Measurements from ENCODE around the gene LAMB1. TPM values are rescaled to one million over a fixed set of nuclear protein-coding genes. Genes with fewer than 3 reads are reported as not detected.
"Not testable (repeated sequence)": the region's sequence is repeated elsewhere in the genome, so short reads cannot be mapped to it uniquely, and the experiment has no call there.

Gene LAMB1
- polyA plus RNA-seq, 1 donor from 2014 or later, result 7.6 TPM

DNA sequence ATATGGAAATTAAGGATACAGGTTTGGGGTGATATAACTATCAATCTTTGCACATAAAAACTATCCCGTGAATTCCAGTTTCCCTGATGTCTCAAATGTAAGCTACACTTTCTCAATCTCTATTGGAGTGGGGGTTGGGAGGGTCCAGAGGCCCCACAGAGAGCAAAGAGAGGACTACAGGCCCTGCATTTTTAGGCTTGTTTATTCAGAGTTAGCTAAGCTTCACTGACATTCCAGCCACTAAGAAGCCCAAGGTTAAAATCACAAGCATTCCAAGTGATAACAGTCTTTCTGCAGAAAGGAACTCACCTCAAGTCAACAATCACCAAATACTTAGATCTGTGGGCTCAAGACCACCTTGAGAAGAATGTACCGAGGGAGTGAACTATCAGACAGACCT lies 31.6 kb upstream of the LAMB1 start:
- no peak overlapping the region for H3K4me3 ChIP-seq (ENCODE audit: low read length)
- TF ChIP-seq SMC3 (conservative IDR thresholded peaks at IDR 0.05; ENCODE audit: poor library complexity), result no peak
- TF ChIP-seq TAF1 (IDR thresholded peaks at IDR 0.05; ENCODE audit: low read depth), result no peak
- TF ChIP-seq, protein P1, sequence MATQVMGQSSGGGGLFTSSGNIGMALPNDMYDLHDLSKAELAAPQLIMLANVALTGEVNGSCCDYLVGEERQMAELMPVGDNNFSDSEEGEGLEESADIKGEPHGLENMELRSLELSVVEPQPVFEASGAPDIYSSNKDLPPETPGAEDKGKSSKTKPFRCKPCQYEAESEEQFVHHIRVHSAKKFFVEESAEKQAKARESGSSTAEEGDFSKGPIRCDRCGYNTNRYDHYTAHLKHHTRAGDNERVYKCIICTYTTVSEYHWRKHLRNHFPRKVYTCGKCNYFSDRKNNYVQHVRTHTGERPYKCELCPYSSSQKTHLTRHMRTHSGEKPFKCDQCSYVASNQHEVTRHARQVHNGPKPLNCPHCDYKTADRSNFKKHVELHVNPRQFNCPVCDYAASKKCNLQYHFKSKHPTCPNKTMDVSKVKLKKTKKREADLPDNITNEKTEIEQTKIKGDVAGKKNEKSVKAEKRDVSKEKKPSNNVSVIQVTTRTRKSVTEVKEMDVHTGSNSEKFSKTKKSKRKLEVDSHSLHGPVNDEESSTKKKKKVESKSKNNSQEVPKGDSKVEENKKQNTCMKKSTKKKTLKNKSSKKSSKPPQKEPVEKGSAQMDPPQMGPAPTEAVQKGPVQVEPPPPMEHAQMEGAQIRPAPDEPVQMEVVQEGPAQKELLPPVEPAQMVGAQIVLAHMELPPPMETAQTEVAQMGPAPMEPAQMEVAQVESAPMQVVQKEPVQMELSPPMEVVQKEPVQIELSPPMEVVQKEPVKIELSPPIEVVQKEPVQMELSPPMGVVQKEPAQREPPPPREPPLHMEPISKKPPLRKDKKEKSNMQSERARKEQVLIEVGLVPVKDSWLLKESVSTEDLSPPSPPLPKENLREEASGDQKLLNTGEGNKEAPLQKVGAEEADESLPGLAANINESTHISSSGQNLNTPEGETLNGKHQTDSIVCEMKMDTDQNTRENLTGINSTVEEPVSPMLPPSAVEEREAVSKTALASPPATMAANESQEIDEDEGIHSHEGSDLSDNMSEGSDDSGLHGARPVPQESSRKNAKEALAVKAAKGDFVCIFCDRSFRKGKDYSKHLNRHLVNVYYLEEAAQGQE (IDR thresholded peaks at IDR 0.05; ENCODE audit: borderline replicate concordance), result no peak
- no peak for TF ChIP-seq EZH2 (IDR thresholded peaks at IDR 0.05; ENCODE audit: borderline replicate concordance, insufficient read depth, low read length, poor library complexity, severe bottlenecking)
- no peak for TF ChIP-seq RAD21 (conservative IDR thresholded peaks at IDR 0.05)
- no peak for TF ChIP-seq MXI1 (conservative IDR thresholded peaks at IDR 0.05; ENCODE audit: poor library complexity, severe bottlenecking)
- TF ChIP-seq POLR2AphosphoS5 (IDR thresholded peaks at IDR 0.05), result no peak
- TF ChIP-seq, protein P2, sequence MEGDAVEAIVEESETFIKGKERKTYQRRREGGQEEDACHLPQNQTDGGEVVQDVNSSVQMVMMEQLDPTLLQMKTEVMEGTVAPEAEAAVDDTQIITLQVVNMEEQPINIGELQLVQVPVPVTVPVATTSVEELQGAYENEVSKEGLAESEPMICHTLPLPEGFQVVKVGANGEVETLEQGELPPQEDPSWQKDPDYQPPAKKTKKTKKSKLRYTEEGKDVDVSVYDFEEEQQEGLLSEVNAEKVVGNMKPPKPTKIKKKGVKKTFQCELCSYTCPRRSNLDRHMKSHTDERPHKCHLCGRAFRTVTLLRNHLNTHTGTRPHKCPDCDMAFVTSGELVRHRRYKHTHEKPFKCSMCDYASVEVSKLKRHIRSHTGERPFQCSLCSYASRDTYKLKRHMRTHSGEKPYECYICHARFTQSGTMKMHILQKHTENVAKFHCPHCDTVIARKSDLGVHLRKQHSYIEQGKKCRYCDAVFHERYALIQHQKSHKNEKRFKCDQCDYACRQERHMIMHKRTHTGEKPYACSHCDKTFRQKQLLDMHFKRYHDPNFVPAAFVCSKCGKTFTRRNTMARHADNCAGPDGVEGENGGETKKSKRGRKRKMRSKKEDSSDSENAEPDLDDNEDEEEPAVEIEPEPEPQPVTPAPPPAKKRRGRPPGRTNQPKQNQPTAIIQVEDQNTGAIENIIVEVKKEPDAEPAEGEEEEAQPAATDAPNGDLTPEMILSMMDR (IDR thresholded peaks at IDR 0.05; ENCODE audit: poor library complexity, severe bottlenecking), result no peak
- no peaks in the 10 kb centered on the region for H3F3A ChIP-seq (ENCODE audit: insufficient read depth, low read length, poor library complexity, severe bottlenecking)
- H3K4me2 ChIP-seq (ENCODE audit: low read length), result no peak overlapping the region
- H3K9me3 ChIP-seq (ENCODE audit: low read length), result no peaks in the 10 kb centered on the region
- H3K36me3 ChIP-seq (ENCODE audit: insufficient read depth, low read length), result no peaks in the 10 kb centered on the region
- H3K79me2 ChIP-seq (replicated peaks; ENCODE audit: insufficient read depth, low read length), result no peaks in the 10 kb centered on the region
- no peaks in the 10 kb centered on the region for H4K20me1 ChIP-seq (ENCODE audit: insufficient read depth)
- no peak overlapping the region for H3K27ac ChIP-seq (ENCODE audit: low read length)
- no peak overlapping the region for H3K9ac ChIP-seq (ENCODE audit: low read length)
- no peaks in the 10 kb centered on the region for H3K27me3 ChIP-seq (ENCODE audit: insufficient read depth, low read depth, low read length)
- H3K9me2 ChIP-seq (ENCODE audit: insufficient read depth, low read length), result no peaks in the 10 kb centered on the region
- H2AFZ ChIP-seq (ENCODE audit: low read depth, low read length), result no peak overlapping the region

GRCh38 chr7:108033776-108034497 lies 31.0 kb upstream of the LAMB1 start:
- Histone ChIP-seq H3K9me2 (ENCODE audit: insufficient read depth, low read length) (no peaks in the 10 kb centered on the region), H3K4me3 (ENCODE audit: low read length) (no peak overlapping the region), H3K4me2 (ENCODE audit: low read length) (no peak overlapping the region), H3K79me2 (replicated peaks; ENCODE audit: insufficient read depth, low read length) (no peaks in the 10 kb centered on the region), H3K36me3 (ENCODE audit: insufficient read depth, low read length) (no peaks in the 10 kb centered on the region), H4K20me1 (ENCODE audit: insufficient read depth) (no peaks in the 10 kb centered on the region), H3K9ac (ENCODE audit: low read length) (no peak overlapping the region), H2AFZ (ENCODE audit: low read depth, low read length) (no peak overlapping the region), H3K27ac (ENCODE audit: low read length) (no peak overlapping the region), H3K27me3 (ENCODE audit: insufficient read depth, low read depth, low read length) (no peaks in the 10 kb centered on the region), H3F3A (ENCODE audit: insufficient read depth, low read length, poor library complexity, severe bottlenecking) (no peaks in the 10 kb centered on the region), H3K9me3 (ENCODE audit: low read length) (no peaks in the 10 kb centered on the region)
- TF ChIP-seq MXI1 (conservative IDR thresholded peaks at IDR 0.05; ENCODE audit: poor library complexity, severe bottlenecking), result no peak
- TF ChIP-seq POLR2AphosphoS5 (IDR thresholded peaks at IDR 0.05), result no peak
- TF ChIP-seq SMC3 (conservative IDR thresholded peaks at IDR 0.05; ENCODE audit: poor library complexity), result no peak
- TF ChIP-seq, protein P1 (IDR thresholded peaks at IDR 0.05; ENCODE audit: borderline replicate concordance), result no peak
- TF ChIP-seq, protein P2 (IDR thresholded peaks at IDR 0.05; ENCODE audit: poor library complexity, severe bottlenecking), result no peak
- no peak for TF ChIP-seq EZH2 (IDR thresholded peaks at IDR 0.05; ENCODE audit: borderline replicate concordance, insufficient read depth, low read length, poor library complexity, severe bottlenecking)
- TF ChIP-seq TAF1 (IDR thresholded peaks at IDR 0.05; ENCODE audit: low read depth), result no peak
- TF ChIP-seq RAD21 (conservative IDR thresholded peaks at IDR 0.05), result no peak
- TF ChIP-seq EP300 (conservative IDR thresholded peaks at IDR 0.05; ENCODE audit: poor library complexity, severe bottlenecking), result no peak

DNA sequence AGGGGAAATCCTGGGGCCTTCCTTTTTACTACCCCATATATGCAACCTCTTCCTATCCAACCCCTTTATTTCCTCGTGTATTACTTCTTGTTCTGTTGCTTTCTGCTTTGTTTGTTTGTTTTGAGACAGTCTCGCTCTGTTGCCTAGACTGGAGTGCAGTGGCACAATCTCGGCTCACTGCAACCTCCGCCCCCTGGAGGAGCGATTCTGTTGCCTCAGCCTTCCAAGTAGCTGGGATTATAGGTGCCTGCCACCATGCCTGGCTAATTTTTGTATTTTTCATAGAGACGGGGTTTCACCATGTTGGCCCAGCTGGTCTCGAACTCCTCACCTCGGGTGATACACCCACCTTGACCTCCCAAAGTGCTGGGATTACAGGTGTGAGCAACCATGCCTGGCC lies 30.3 kb upstream of the LAMB1 start:
- H3K27me3 ChIP-seq (ENCODE audit: insufficient read depth, low read depth, low read length); H3K9me3 ChIP-seq (ENCODE audit: low read length); H3K4me3 ChIP-seq (ENCODE audit: low read length); H3K27ac ChIP-seq (ENCODE audit: low read length); H2AFZ ChIP-seq (ENCODE audit: low read depth, low read length); H3K9me2 ChIP-seq (ENCODE audit: insufficient read depth, low read length); H3F3A ChIP-seq (ENCODE audit: insufficient read depth, low read length, poor library complexity, severe bottlenecking); H4K20me1 ChIP-seq (ENCODE audit: insufficient read depth); H3K79me2 ChIP-seq (replicated peaks; ENCODE audit: insufficient read depth, low read length); H3K36me3 ChIP-seq (ENCODE audit: insufficient read depth, low read length); H3K4me2 ChIP-seq (ENCODE audit: low read length); H3K9ac ChIP-seq (ENCODE audit: low read length): not testable (repeated sequence)

Data from neural cell (in vitro differentiated cells).